H1 (cell line): ENCODE data around the gene DHRS1. TPM values are rescaled to one million over a fixed set of nuclear protein-coding genes. Genes with fewer than 3 reads are reported as not detected.

Experiments used
- CTCF ChIA-PET: fragments of 300-600 bp; sonication (Branson Sonifier 250); formaldehyde crosslinking; loops from one replicate; lab custom pipeline; 2021; ENCODE audit not compliant: partially characterized antibody; lab: Charles Lee
- POLR2A ChIA-PET: fragments of 300-600 bp; sonication (Branson Sonifier 250); formaldehyde crosslinking; loops from one replicate; lab custom pipeline; 2021; ENCODE audit warnings: inconsistent platforms; ENCODE audit not compliant: partially characterized antibody; lab: Charles Lee
- DNase-seq, 2 experiments: peaks; one replicate each; pipeline versions ENCODE4 v3.0.0 to v3.0.0-alpha.2; 2010 to 2022; ENCODE audit warnings: low spot score in 2 of 2, low read depth in 1 of 2, mixed read lengths in 1 of 2
- FAIRE-seq: peaks from 2 replicates; lab custom pipeline; 2011; peaks lifted over from hg19 to GRCh38; lab: Jason Lieb, UNC
- H2AFZ ChIP-seq: 2 replicates; pipeline ENCODE4 v1.8.1; 2012; ENCODE audit warnings: low read length, inconsistent platforms
- H2AK5ac ChIP-seq: 2 replicates; pipeline ENCODE4 v1.6.1; 2013; ENCODE audit warnings: low read depth, low read length
- H2BK120ac ChIP-seq: replicated peaks from 2 replicates; pipeline ENCODE3; 2013; ENCODE audit warnings: low read depth, low read length, inconsistent platforms
- H2BK12ac ChIP-seq: 2 replicates; pipeline ENCODE4 v1.6.1; 2013; ENCODE audit warnings: low read depth, low read length
- H2BK15ac ChIP-seq: 2 replicates; pipeline ENCODE4 v1.6.1; 2013; ENCODE audit warnings: low read length
- H2BK20ac ChIP-seq: 2 replicates; pipeline ENCODE4 v1.6.1; 2013; ENCODE audit warnings: low read length
- H2BK5ac ChIP-seq: 2 replicates; pipeline ENCODE4 v1.6.1; 2013; ENCODE audit warnings: low read depth, low read length
- H3K14ac ChIP-seq: 2 replicates; pipeline ENCODE4 v1.6.1; 2013; ENCODE audit warnings: inconsistent platforms; ENCODE audit not compliant: insufficient read length
- H3K18ac ChIP-seq: 2 replicates; pipeline ENCODE4 v1.6.1; 2013; ENCODE audit warnings: low read length; ENCODE audit errors: extremely low read depth
- H3K23ac ChIP-seq: 2 replicates; pipeline ENCODE4 v1.6.1; 2013; ENCODE audit warnings: inconsistent platforms; ENCODE audit not compliant: insufficient read length
- H3K23me2 ChIP-seq: 2 replicates; pipeline ENCODE4 v1.6.1; 2013; ENCODE audit warnings: low read depth, low read length
- H3K27ac ChIP-seq: 2 replicates; pipeline ENCODE4 v1.6.1; 2011; ENCODE audit warnings: low read depth, low read length, inconsistent platforms
- H3K27me3 ChIP-seq, 4 experiments: replicated peaks in 1 of 4; 1 replicate in 1 of 4; 2 replicates in 3 of 4; pipeline versions ENCODE4 v1.6.1 to v1.8.1; 2011 to 2013; ENCODE audit warnings: low read length in 3 of 4, mild to moderate bottlenecking in 3 of 4, inconsistent platforms in 2 of 4, mixed read lengths in 2 of 4, moderate library complexity in 1 of 4; ENCODE audit not compliant: control insufficient read depth in 3 of 4, insufficient read depth in 3 of 4; ENCODE audit errors: extremely low read depth in 1 of 4
- H3K36me3 ChIP-seq, 4 experiments: 2 replicates each; pipeline versions ENCODE4 v1.6.1 to v1.8.1; 2011 to 2013; ENCODE audit warnings: mild to moderate bottlenecking in 4 of 4, low read length in 3 of 4, moderate library complexity in 2 of 4, control low read depth in 1 of 4, inconsistent platforms in 1 of 4; ENCODE audit not compliant: insufficient read depth in 4 of 4, control insufficient read depth in 2 of 4
- H3K4ac ChIP-seq: replicated peaks from 2 replicates; pipeline ENCODE3; 2013; ENCODE audit warnings: low read length, low read depth, mixed read lengths, inconsistent platforms; ENCODE audit not compliant: insufficient read length
- H3K4me1 ChIP-seq, 4 experiments: replicated peaks in 1 of 4; 1 replicate in 1 of 4; 2 replicates in 3 of 4; pipeline versions ENCODE4 v1.6.1 to v1.8.1; 2011 to 2013; ENCODE audit warnings: low read length in 3 of 4, inconsistent platforms in 2 of 4, mixed read lengths in 1 of 4; ENCODE audit not compliant: insufficient read depth in 4 of 4, control insufficient read depth in 3 of 4
- H3K4me2 ChIP-seq, 2 experiments: 2 replicates each; pipeline versions ENCODE4 v1.6.1 to v1.8.1; 2011 to 2013; ENCODE audit warnings: low read depth in 2 of 2, low read length in 2 of 2, control low read depth in 1 of 2, inconsistent platforms in 1 of 2, mild to moderate bottlenecking in 1 of 2; ENCODE audit not compliant: insufficient read depth in 1 of 2
- H3K4me3 ChIP-seq, 4 experiments: fragments of 200-600, 300-600 bp in 1 of 4; sonication (generic), shearing (Covaris generic), sonication (Bioruptor Twin) in 1 of 4; 2 replicates each; pipeline versions ENCODE4 v1.5.1 to v1.8.1; 2011 to 2016; ENCODE audit warnings: low read length in 4 of 4, low read depth in 3 of 4, control low read depth in 2 of 4, inconsistent platforms in 2 of 4, mild to moderate bottlenecking in 2 of 4, mixed read lengths in 1 of 4, moderate library complexity in 1 of 4; ENCODE audit not compliant: insufficient read depth in 2 of 4; ENCODE audit errors: extremely low read depth in 1 of 4
- H3K56ac ChIP-seq: replicated peaks from 2 replicates; pipeline ENCODE3; 2013; ENCODE audit warnings: low read depth, mild to moderate bottlenecking, mixed read lengths, low read length, inconsistent platforms; ENCODE audit not compliant: insufficient read length
- H3K79me1 ChIP-seq: 2 replicates; pipeline ENCODE4 v1.6.1; 2013; ENCODE audit warnings: low read depth, low read length, control low read depth
- H3K79me2 ChIP-seq, 2 experiments: 2 replicates each; pipeline versions ENCODE4 v1.6.1 to v1.8.1; 2012 to 2013; ENCODE audit warnings: low read length in 2 of 2, mild to moderate bottlenecking in 2 of 2, inconsistent platforms in 1 of 2; ENCODE audit not compliant: insufficient read depth in 2 of 2, control insufficient read depth in 1 of 2
- H3K9ac ChIP-seq, 4 experiments: replicated peaks in 1 of 4; 1 replicate in 1 of 4; 2 replicates in 3 of 4; pipeline versions ENCODE4 v1.6.1 to v1.8.1; 2011 to 2013; ENCODE audit warnings: low read depth in 3 of 4, low read length in 3 of 4, control low read depth in 2 of 4, mild to moderate bottlenecking in 2 of 4, moderate library complexity in 2 of 4, inconsistent platforms in 1 of 4; ENCODE audit errors: extremely low read depth in 1 of 4
- H3K9me3 ChIP-seq, 2 experiments: 2 replicates each; pipeline versions ENCODE4 v1.6.1 to v1.8.1; 2012 to 2013; ENCODE audit warnings: mild to moderate bottlenecking in 2 of 2, moderate library complexity in 2 of 2, control low read depth in 1 of 2, inconsistent platforms in 1 of 2, low read depth in 1 of 2, low read length in 1 of 2, mixed read lengths in 1 of 2; ENCODE audit not compliant: insufficient read depth in 2 of 2
- H4K20me1 ChIP-seq, 2 experiments: replicated peaks in 1 of 2; 2 replicates each; pipeline versions ENCODE3 to v1.8.1; 2011 to 2013; ENCODE audit warnings: inconsistent platforms in 2 of 2, low read length in 2 of 2, mild to moderate bottlenecking in 1 of 2; ENCODE audit not compliant: insufficient read depth in 2 of 2, control insufficient read depth in 1 of 2
- H4K5ac ChIP-seq: 2 replicates; pipeline ENCODE4 v1.6.1; 2013; ENCODE audit warnings: low read length, low read depth, mixed read lengths, inconsistent platforms; ENCODE audit not compliant: insufficient read length
- H4K8ac ChIP-seq: 2 replicates; pipeline ENCODE4 v1.8.0; 2013; ENCODE audit warnings: mild to moderate bottlenecking, moderate library complexity, low read length, inconsistent platforms; ENCODE audit not compliant: insufficient read depth; ENCODE audit errors: extremely low read depth
- H4K91ac ChIP-seq: replicated peaks from 2 replicates; pipeline ENCODE3; 2013; ENCODE audit warnings: low read length, mixed read lengths, inconsistent platforms; ENCODE audit not compliant: insufficient read length
- ATF2 ChIP-seq: IDR thresholded peaks from 2 replicates; pipeline ENCODE4 v1.6.1; 2012; ENCODE audit warnings: low read length, inconsistent platforms
- BCL11A ChIP-seq, 2 experiments: IDR thresholded peaks; one replicate each; pipeline ENCODE4 v1.6.1; 2011; ENCODE audit warnings: low read depth in 2 of 2, low read length in 2 of 2, mild to moderate bottlenecking in 2 of 2
- CHD2 ChIP-seq: IDR thresholded peaks from 2 replicates; pipeline ENCODE4 v1.6.1; 2012; ENCODE audit warnings: low read length, improper control_type of control experiment
- CTBP2 ChIP-seq: IDR thresholded peaks from 2 replicates; pipeline ENCODE4 v1.7.0; 2011; ENCODE audit warnings: borderline replicate concordance, mild to moderate bottlenecking, moderate library complexity, mixed read lengths, low read length; ENCODE audit not compliant: insufficient read depth, insufficient read length
- EGR1 ChIP-seq: IDR thresholded peaks from 2 replicates; pipeline ENCODE4 v1.6.1; 2011; ENCODE audit warnings: low read depth, low read length, borderline replicate concordance
- EZH2 ChIP-seq: fragments of 200-600 bp; sonication (generic); IDR thresholded peaks from 2 replicates; pipeline ENCODE4 v1.7.1; 2012; ENCODE audit warnings: low read depth, mild to moderate bottlenecking, moderate library complexity, low read length, inconsistent platforms; ENCODE audit not compliant: severe bottlenecking
- FOSL1 ChIP-seq: IDR thresholded peaks from 2 replicates; pipeline ENCODE4 v1.6.1; 2011; ENCODE audit warnings: mild to moderate bottlenecking, low read depth, low read length, moderate library complexity; ENCODE audit not compliant: insufficient read depth
- KDM4A ChIP-seq: IDR thresholded peaks from one replicate; pipeline ENCODE4 v1.7.1; 2012; ENCODE audit warnings: low read depth, mild to moderate bottlenecking, moderate library complexity, low read length, inconsistent platforms; ENCODE audit not compliant: severe bottlenecking
- YY1 ChIP-seq: IDR thresholded peaks from 2 replicates; pipeline ENCODE4 v1.6.1; 2011; ENCODE audit warnings: low read depth, mild to moderate bottlenecking, low read length
- WGBS, 2 experiments: shearing (Covaris generic) in 1 of 2; methylation state at CpG; one replicate each; pipeline versions ENCODE4 v1.1.6 to v1.1.7; 2013 to 2015; ENCODE audit warnings: low lambda C conversion rate in 2 of 2, mixed read lengths in 2 of 2, inconsistent platforms in 1 of 2, low coverage in 1 of 2, missing lambda C conversion rate in 1 of 2; ENCODE audit not compliant: insufficient replicate concordance in 2 of 2, insufficient coverage in 1 of 2, insufficient read length in 1 of 2; ENCODE audit errors: extremely low coverage in 1 of 2, missing lambda C conversion rate in 1 of 2; 5-methylcytosine and 5-hydroxymethylcytosine counted together
- polyA plus RNA-seq, 7 experiments: library from polyadenylated mRNA; depleted of rRNA in 3 of 7; stranded (reverse) in 5 of 7; unstranded in 2 of 7; fragments of >200 nt in 5 of 7; fragments of 200-250 nt in 2 of 7; gene quantifications; 1 replicate in 5 of 7; 2 replicates in 1 of 7; 4 replicates in 1 of 7; pipeline versions ENCODE4 v1.2.1 to v1.2.3, GENCODE V29; 2011 to 2013; ENCODE audit warnings: missing spikeins in 2 of 7, mixed read lengths in 2 of 7
- total RNA-seq: library from RNA; stranded (reverse); fragmentation: NEBNext Ultra II Directional; extraction: Animal tissue kit (Norgen Biotek cat#: 25700); gene quantifications from 2 replicates; pipeline ENCODE4 v1.2.1, GENCODE V29; 2021

The DHRS1 gene
- total and polyA plus RNA-seq, 2 of the 8 experiments (the other 6 are each of a cell fraction or from before 2014, with no cell fraction given): 8.8 to 31.7 TPM

DNA sequence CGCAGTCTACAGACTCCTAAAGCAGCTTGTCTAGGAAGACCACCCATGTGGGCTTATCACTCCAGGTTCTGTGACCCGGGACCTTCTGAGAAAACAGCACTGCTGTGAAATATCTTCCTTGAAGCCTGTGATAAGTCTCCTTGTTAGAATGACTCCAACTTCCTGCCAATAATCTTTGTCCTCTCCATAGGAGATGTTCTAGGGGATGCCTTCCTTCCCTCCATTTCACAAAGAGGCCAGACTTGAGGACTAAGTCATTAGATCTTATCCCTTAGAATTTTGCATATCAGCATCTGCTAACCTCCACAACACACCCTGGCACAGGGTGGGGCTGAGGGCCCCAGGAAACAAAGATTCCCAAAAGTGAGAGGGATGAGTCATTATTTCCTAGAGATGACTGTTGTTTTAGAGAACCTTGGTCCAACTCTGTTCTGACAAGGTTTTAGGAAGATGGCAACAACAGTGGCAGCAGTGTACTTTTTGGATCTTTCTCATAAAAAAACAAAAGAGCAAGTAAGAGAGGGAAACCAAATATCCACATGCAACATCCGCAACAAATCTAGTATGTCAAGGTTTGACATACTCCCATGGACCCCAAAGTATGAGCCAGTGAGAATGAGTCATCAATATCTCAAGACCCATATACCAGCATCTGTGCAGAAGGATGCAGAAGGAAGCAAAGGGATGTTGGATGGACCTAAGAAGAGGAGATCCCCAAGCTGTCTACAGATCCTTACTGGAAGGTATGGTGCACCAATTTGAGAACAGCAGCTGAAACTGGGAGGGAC, 17.8 kb upstream of the DHRS1 start:
- Histone ChIP-seq H2BK15ac (no peak overlapping the region), H3K4me1 (no peaks in the 10 kb centered on the region; a peak in 2 of 7 replicates), H3K18ac (no peak overlapping the region), H2AK5ac (no peak overlapping the region), H3K4me2 (no peak overlapping the region), H2AFZ (no peak overlapping the region), H3K23me2 (no peaks in the 10 kb centered on the region), H3K36me3 (no peaks in the 10 kb centered on the region), H2BK12ac (no peak overlapping the region), H2BK20ac (no peak overlapping the region), H3K14ac (no peak overlapping the region), H3K56ac (no peak overlapping the region), H3K4ac (no peak overlapping the region), H4K8ac (no peak overlapping the region), H4K5ac (no peak overlapping the region), H3K79me2 (no peaks in the 10 kb centered on the region), H4K20me1 (peaks cover 0 to 2% of the 10 kb centered on the region in 2 experiments), H3K9ac (no peak overlapping the region), H4K91ac (no peak overlapping the region), H3K9me3 (no peaks in the 10 kb centered on the region; a peak in 1 of 4 replicates), H3K4me3 (no peak overlapping the region), H3K27ac (no peak overlapping the region), H3K27me3 (peaks cover 0 to 43% (median 33%) of the 10 kb centered on the region in 4 experiments; a peak in 6 of 7 replicates), H2BK120ac (no peak overlapping the region), H2BK5ac (no peak overlapping the region), H3K79me1 (no peaks in the 10 kb centered on the region), H3K23ac (no peak overlapping the region)
- CTCF ChIA-PET: interaction anchor here (0.9 to 27.8 kb wide), 8 partner anchors 10 to 362 kb away, joined by 3 to 664 read pairs (median 4); partner anchors contain the start of genes ADCY4, CBLN3, CIDEB and KHNYN
- TF ChIP-seq KDM4A (no peak), EZH2 (no peak), CTBP2 (no peak), ATF2 (no peak), FOSL1 (no peak), CHD2 (no peak), YY1 (no peak), EGR1 (no peak), BCL11A (IDR thresholded peaks at IDR 0.05; ENCODE audit: low read depth in 2 of 2, low read length in 2 of 2) (no peak)
- FAIRE-seq (no peak), DNase-seq (no peak)
- 83% methylated on average over 3 of the region's 3 CpGs; no CpG with 5 or more reads in 1 of the 2 experiments for WGBS, 2 experiments
- POLR2A ChIA-PET: interaction anchor here (0.6 to 2.0 kb wide), 6 partner anchors 9 to 114 kb away, joined by 3 to 14 read pairs (median 4); partner anchors contain the start of gene CIDEB
